B cell (primary cell): Measurements from ENCODE around the gene HSPA12A. TPM values are rescaled to one million over a fixed set of nuclear protein-coding genes. Genes with fewer than 3 reads are reported as not detected.

Experiments used
- ATAC-seq: fragments of 200-7000 bp; cut with Tn5 transposase; one replicate; pipeline ENCODE4 v1.10.0; 2021; ENCODE audit warnings: low read depth, mild to moderate bottlenecking, moderate number of reproducible peaks, moderate library complexity
- CTCF ChIA-PET: fragments of 350-600 bp; sonication (Branson Sonifier 250); formaldehyde crosslinking; loops from one replicate; lab custom pipeline; 2021; ENCODE audit warnings: antibody characterized with exemption, inconsistent platforms; lab: Charles Lee
- POLR2A ChIA-PET: fragments of 350-600 bp; sonication (Branson Sonifier 250); formaldehyde crosslinking; loops from one replicate; lab custom pipeline; 2021; ENCODE audit warnings: antibody characterized with exemption; lab: Charles Lee
- DNase-seq: peaks from one replicate; pipeline ENCODE4 v3.0.0; 2013
- H2AFZ ChIP-seq: 2 replicates; pipeline ENCODE4 v1.6.1; 2012; ENCODE audit warnings: mild to moderate bottlenecking, low read depth, low read length; ENCODE audit not compliant: insufficient read depth, poor library complexity, severe bottlenecking
- H3K27ac ChIP-seq, 2 donors: 1 replicate in 1 of 2; 2 replicates in 1 of 2; pipeline ENCODE4 v1.5.1; 2012 to 2013; ENCODE audit warnings: low read length in 2 of 2, mild to moderate bottlenecking in 2 of 2, moderate library complexity in 1 of 2
- H3K27me3 ChIP-seq, 4 experiments: fragments of 200-600 bp in 1 of 4; sonication (generic) in 1 of 4; replicated peaks in 1 of 4; 1 replicate in 2 of 4; 2 replicates in 2 of 4; pipeline versions ENCODE4 v1.6.1 to v1.7.0; 2013 to 2016; ENCODE audit warnings: low read length in 3 of 4, mild to moderate bottlenecking in 2 of 4, mixed read lengths in 1 of 4, moderate library complexity in 1 of 4; ENCODE audit not compliant: insufficient read depth in 4 of 4, control insufficient read depth in 3 of 4; ENCODE audit errors: control extremely low read depth in 1 of 4
- H3K36me3 ChIP-seq, 2 experiments: replicated peaks in 1 of 2; 1 replicate in 1 of 2; 2 replicates in 1 of 2; pipeline versions ENCODE4 v1.6.1 to v1.7.1; 2013; ENCODE audit warnings: low read length in 1 of 2; ENCODE audit not compliant: insufficient read depth in 2 of 2, control insufficient read depth in 1 of 2; ENCODE audit errors: control extremely low read depth in 1 of 2, extremely low read depth in 1 of 2
- H3K4me1 ChIP-seq, 2 donors: fragments of 200-600 bp in 1 of 2; sonication (generic) in 1 of 2; 1 replicate in 1 of 2; 2 replicates in 1 of 2; pipeline versions ENCODE4 v1.5.1 to v1.6.1; 2013 to 2017; ENCODE audit warnings: low read length in 2 of 2; ENCODE audit not compliant: control insufficient read depth in 2 of 2, insufficient read depth in 2 of 2
- H3K4me2 ChIP-seq: replicated peaks from 2 replicates; pipeline ENCODE3; 2012; ENCODE audit warnings: mild to moderate bottlenecking, low read depth, low read length; ENCODE audit not compliant: poor library complexity, severe bottlenecking
- H3K4me3 ChIP-seq, 5 experiments: fragments of 200-600 bp in 1 of 5; sonication (generic) in 1 of 5; 1 replicate in 3 of 5; 2 replicates in 2 of 5; pipeline versions ENCODE4 v1.5.1 to v1.7.0; 2011 to 2016; ENCODE audit warnings: low read length in 4 of 5, mild to moderate bottlenecking in 4 of 5, low read depth in 2 of 5, control low read depth in 1 of 5, moderate library complexity in 1 of 5; ENCODE audit not compliant: insufficient read depth in 1 of 5; ENCODE audit errors: control extremely low read depth in 1 of 5, extremely low read depth in 1 of 5
- H3K79me2 ChIP-seq: fragments of 200-600 bp; sonication (generic); one replicate; pipeline ENCODE4 v1.6.0; 2016; ENCODE audit warnings: low read length; ENCODE audit not compliant: control insufficient read depth, insufficient read depth
- H3K9ac ChIP-seq: fragments of 200-600 bp; sonication (generic); 2 replicates; pipeline ENCODE4 v1.6.1; 2017; ENCODE audit warnings: mild to moderate bottlenecking, low read length, moderate library complexity
- H3K9me3 ChIP-seq, 3 donors: one replicate each; pipeline versions ENCODE4 v1.6.1 to v1.7.1; 2013; ENCODE audit warnings: low read length in 2 of 3; ENCODE audit not compliant: control insufficient read depth in 2 of 3, insufficient read depth in 1 of 3; ENCODE audit errors: control extremely low read depth in 1 of 3
- H4K20me1 ChIP-seq: 2 replicates; pipeline ENCODE4 v1.6.0; 2012; ENCODE audit warnings: mild to moderate bottlenecking, low read length; ENCODE audit not compliant: insufficient read depth, control insufficient read depth, poor library complexity, severe bottlenecking
- H3K27ac Mint-ChIP-seq: one replicate; pipeline ENCODE4 v1.8.0; 2021; ENCODE audit warnings: mixed read lengths
- H3K27me3 Mint-ChIP-seq: one replicate; pipeline ENCODE4 v1.8.0; 2021; ENCODE audit warnings: mixed read lengths
- H3K4me1 Mint-ChIP-seq: one replicate; pipeline ENCODE4 v1.8.0; 2021; ENCODE audit warnings: mixed read lengths
- H3K4me3 Mint-ChIP-seq: one replicate; pipeline ENCODE4 v1.8.0; 2021; ENCODE audit warnings: mixed read lengths
- H3K9me3 Mint-ChIP-seq: one replicate; pipeline ENCODE4 v1.8.0; 2022; ENCODE audit warnings: mixed read lengths; ENCODE audit not compliant: insufficient read depth
- EZH2 ChIP-seq: IDR thresholded peaks from 2 replicates; pipeline ENCODE4 v1.6.1; 2012; ENCODE audit warnings: borderline replicate concordance, low read depth, mild to moderate bottlenecking, moderate library complexity, low read length; ENCODE audit not compliant: insufficient read depth, poor library complexity, severe bottlenecking
- WGBS: methylation state at CpG from one replicate; pipeline ENCODE4 v1.1.5; 2013; ENCODE audit warnings: missing lambda C conversion rate; ENCODE audit not compliant: insufficient coverage; 5-methylcytosine and 5-hydroxymethylcytosine counted together
- intact Hi-C: fragments of 100-400 bp; cut with micrococcal nuclease; formaldehyde crosslinking; loops from one replicate; pipeline ENCODE4 v1.10.0; 2022
- polyA plus RNA-seq: library from polyadenylated mRNA; depleted of rRNA; stranded (reverse); fragments of >200 nt; gene quantifications from 2 replicates; pipeline ENCODE4 v1.2.3, GENCODE V29; 2012
- total RNA-seq, 2 donors: library from RNA; stranded (reverse); fragments of 120-200 nt in 1 of 2; gene quantifications; 1 replicate in 1 of 2; 2 replicates in 1 of 2; pipeline versions ENCODE4 v1.2.3 to v1.2.4, GENCODE V29; 2013 to 2022
- TF ChIP-seq, protein P1 (sequence below): fragments of 200-600 bp; IDR thresholded peaks from one replicate; pipeline ENCODE4 v1.8.0; 2022; ENCODE audit warnings: antibody characterized with exemption, mild to moderate bottlenecking

Gene HSPA12A
- total and polyA plus RNA-seq, 2 donors (not counting 1 experiment from before 2014, with no cell fraction given), result 2.1 to 17.7 TPM

DNA sequence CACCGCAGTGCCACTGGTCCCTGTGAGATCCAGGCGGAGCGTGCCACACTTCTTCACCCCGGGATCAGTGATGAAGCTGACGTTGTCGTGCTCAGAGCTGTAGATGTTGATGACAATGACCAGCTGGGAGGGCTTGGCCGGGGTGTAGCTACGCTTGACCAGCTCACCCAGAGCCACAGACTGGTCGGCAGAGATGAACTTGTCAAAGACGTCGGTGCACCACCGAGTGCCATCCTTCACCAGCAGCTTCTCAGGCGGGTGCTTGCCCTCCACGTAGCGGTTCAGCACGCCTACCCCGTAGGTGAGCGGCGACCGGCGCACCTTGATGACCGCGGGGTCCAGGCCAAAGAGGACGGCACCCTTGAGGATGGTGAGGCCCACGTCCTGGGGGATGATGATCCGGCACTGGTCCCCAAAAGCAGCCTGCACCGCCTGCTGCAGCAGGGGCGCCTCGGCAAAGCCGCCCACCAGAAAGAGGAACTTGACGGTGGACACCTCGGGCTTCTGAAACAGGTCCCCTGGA lies 67.4 kb downstream of the HSPA12A start:
- intact Hi-C loops, result no loop called here
- H3K27ac Mint-ChIP-seq, result no peak overlapping the region
- no peak overlapping the region for H3K27ac ChIP-seq
- 84% methylated on average over 32 of the region's 32 CpGs for WGBS
- H3K9ac ChIP-seq, result no peak overlapping the region
- ChIA-PET POLR2A (no interaction called here), CTCF (no interaction called here)
- peaks cover 4% of the 10 kb centered on the region for H3K27me3 Mint-ChIP-seq
- no peak overlapping the region for H2AFZ ChIP-seq
- no peaks in the 10 kb centered on the region for H4K20me1 ChIP-seq
- H3K27me3 ChIP-seq, result no peaks in the 10 kb centered on the region
- DNase-seq (no peak), ATAC-seq (no peak)
- H3K4me1 ChIP-seq, result no peaks in the 10 kb centered on the region
- H3K36me3 ChIP-seq, result no peaks in the 10 kb centered on the region
- H3K4me3 Mint-ChIP-seq, result no peak overlapping the region
- no peaks in the 10 kb centered on the region for H3K9me3 Mint-ChIP-seq
- H3K4me1 Mint-ChIP-seq, result no peaks in the 10 kb centered on the region
- H3K4me2 ChIP-seq, result no peak overlapping the region
- H3K9me3 ChIP-seq, result no peaks in the 10 kb centered on the region
- TF ChIP-seq, protein P1, sequence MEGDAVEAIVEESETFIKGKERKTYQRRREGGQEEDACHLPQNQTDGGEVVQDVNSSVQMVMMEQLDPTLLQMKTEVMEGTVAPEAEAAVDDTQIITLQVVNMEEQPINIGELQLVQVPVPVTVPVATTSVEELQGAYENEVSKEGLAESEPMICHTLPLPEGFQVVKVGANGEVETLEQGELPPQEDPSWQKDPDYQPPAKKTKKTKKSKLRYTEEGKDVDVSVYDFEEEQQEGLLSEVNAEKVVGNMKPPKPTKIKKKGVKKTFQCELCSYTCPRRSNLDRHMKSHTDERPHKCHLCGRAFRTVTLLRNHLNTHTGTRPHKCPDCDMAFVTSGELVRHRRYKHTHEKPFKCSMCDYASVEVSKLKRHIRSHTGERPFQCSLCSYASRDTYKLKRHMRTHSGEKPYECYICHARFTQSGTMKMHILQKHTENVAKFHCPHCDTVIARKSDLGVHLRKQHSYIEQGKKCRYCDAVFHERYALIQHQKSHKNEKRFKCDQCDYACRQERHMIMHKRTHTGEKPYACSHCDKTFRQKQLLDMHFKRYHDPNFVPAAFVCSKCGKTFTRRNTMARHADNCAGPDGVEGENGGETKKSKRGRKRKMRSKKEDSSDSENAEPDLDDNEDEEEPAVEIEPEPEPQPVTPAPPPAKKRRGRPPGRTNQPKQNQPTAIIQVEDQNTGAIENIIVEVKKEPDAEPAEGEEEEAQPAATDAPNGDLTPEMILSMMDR, result no peak
- H3K79me2 ChIP-seq, result no peaks in the 10 kb centered on the region
- H3K4me3 ChIP-seq, result no peak overlapping the region

DNA sequence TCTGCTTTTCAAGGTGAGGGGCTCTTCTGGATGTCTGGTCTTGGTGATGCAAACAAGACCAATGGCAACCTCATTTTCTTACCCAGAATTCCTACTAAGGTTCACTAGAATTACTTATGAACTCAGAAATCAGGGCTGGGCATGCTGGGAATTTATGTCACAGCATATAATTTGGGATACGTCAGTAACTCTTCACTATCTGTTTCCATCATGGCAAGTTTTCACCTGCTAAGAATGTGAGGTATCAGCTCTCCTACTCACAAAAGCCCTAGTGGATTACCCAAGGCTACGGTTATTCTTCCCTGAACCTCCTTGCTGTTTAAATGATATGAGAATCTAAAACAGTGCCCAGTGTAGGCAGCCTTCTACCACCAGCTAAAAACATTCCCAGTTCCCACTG lies 68.5 kb downstream of the HSPA12A start:
- H3K9ac ChIP-seq, result no peak overlapping the region
- CTCF ChIA-PET, result no interaction called here
- DNase-seq (no peak), ATAC-seq (no peak)
- H3K9me3 ChIP-seq, result no peaks in the 10 kb centered on the region
- POLR2A ChIA-PET, result no interaction called here
- H3K4me3 ChIP-seq, result no peak overlapping the region
- H3K79me2 ChIP-seq, result no peaks in the 10 kb centered on the region
- Mint-ChIP-seq H3K27me3 (peaks cover 11% of the 10 kb centered on the region), H3K27ac (no peak overlapping the region), H3K9me3 (no peaks in the 10 kb centered on the region), H3K4me1 (no peaks in the 10 kb centered on the region), H3K4me3 (no peak overlapping the region)
- intact Hi-C loops, result no loop called here
- H3K27ac ChIP-seq, result no peak overlapping the region
- no peaks in the 10 kb centered on the region for H3K4me1 ChIP-seq
- H4K20me1 ChIP-seq, result no peaks in the 10 kb centered on the region
- no peak for TF ChIP-seq EZH2
- TF ChIP-seq, protein P1, result no peak
- H3K36me3 ChIP-seq, result no peaks in the 10 kb centered on the region
- no peak overlapping the region for H2AFZ ChIP-seq
- no peak overlapping the region for H3K4me2 ChIP-seq
- no CpG with 5 or more reads among the region's 2 CpGs for WGBS
- no peaks in the 10 kb centered on the region for H3K27me3 ChIP-seq
